PC-3 (cell line): ENCODE measurements around the gene ACTL7B. TPM values are rescaled to one million over a fixed set of nuclear protein-coding genes. Genes with fewer than 3 reads are reported as not detected.
"Not testable (repeated sequence)": the region's sequence is repeated elsewhere in the genome, so short reads cannot be mapped to it uniquely, and the experiment has no call there.

Experiments
- ATAC-seq: fragments of 200-7000 bp; cut with Tn5 transposase; 2 replicates; pipeline ENCODE4 v1.9.1; 2020; ENCODE audit warnings: mild to moderate bottlenecking, moderate library complexity
- BruUV-seq: library from RNA; stranded (reverse); fragments of 400-500 nt; replicated peaks from 2 replicates; lab custom pipeline; 2021; lab: Mats Ljungman, UMichigan
- CTCF ChIA-PET: fragments of 300-600 bp; sonication (Branson Sonifier 250); formaldehyde crosslinking; loops from one replicate; lab custom pipeline; 2022; ENCODE audit warnings: antibody characterized with exemption; lab: Charles Lee
- POLR2A ChIA-PET: fragments of 300-600 bp; sonication (Branson Sonifier 250); formaldehyde crosslinking; loops from one replicate; lab custom pipeline; 2022; ENCODE audit warnings: antibody characterized with exemption; ENCODE audit not compliant: unreplicated experiment; lab: Charles Lee
- DNase-seq: peaks from one replicate; pipeline ENCODE4 v3.0.0-alpha.2; 2015
- H2AFZ ChIP-seq: fragments of 300-600 bp; sonication (generic); 2 replicates; pipeline ENCODE4 v1.6.0; 2016; ENCODE audit warnings: antibody characterized with exemption, low read length
- H3F3A ChIP-seq: fragments of 300-600 bp; sonication (generic); one replicate; pipeline ENCODE4 v1.6.0; 2017; ENCODE audit warnings: antibody characterized with exemption, low read length, control low read depth, mild to moderate bottlenecking; ENCODE audit not compliant: unreplicated experiment
- H3K27ac ChIP-seq: fragments of 300-600 bp; sonication (generic); 2 replicates; pipeline ENCODE4 v1.5.1; 2016; ENCODE audit warnings: mild to moderate bottlenecking, low read length
- H3K27me3 ChIP-seq: fragments of 300-600 bp; sonication (generic); 2 replicates; pipeline ENCODE4 v1.6.1; 2016; ENCODE audit warnings: low read length, mixed read lengths
- H3K36me3 ChIP-seq: fragments of 300-600 bp; sonication (generic); 2 replicates; pipeline ENCODE4 v1.6.1; 2016; ENCODE audit warnings: low read depth, mixed run types, low read length, mixed read lengths
- H3K4me1 ChIP-seq: fragments of 300-600 bp; sonication (generic); 2 replicates; pipeline ENCODE4 v1.5.1; 2016; ENCODE audit warnings: low read length; ENCODE audit not compliant: insufficient read depth
- H3K4me2 ChIP-seq: fragments of 300-600 bp; sonication (generic); 2 replicates; pipeline ENCODE4 v1.6.0; 2016; ENCODE audit warnings: low read length
- H3K4me3 ChIP-seq: fragments of 300-600 bp; sonication (generic); 2 replicates; pipeline ENCODE4 v1.5.1; 2016; ENCODE audit warnings: mild to moderate bottlenecking, low read length, mixed read lengths
- H3K79me2 ChIP-seq: fragments of 300-600 bp; sonication (generic); 2 replicates; pipeline ENCODE4 v1.6.1; 2017; ENCODE audit warnings: low read length, mixed read lengths
- H3K9ac ChIP-seq: fragments of 300-600 bp; sonication (generic); 2 replicates; pipeline ENCODE4 v1.6.0; 2016; ENCODE audit warnings: mild to moderate bottlenecking, low read length
- H3K9me2 ChIP-seq: fragments of 300-600 bp; sonication (generic); replicated peaks from 2 replicates; pipeline ENCODE4 v1.6.1; 2016; ENCODE audit warnings: mixed run types, low read length, mixed read lengths
- H3K9me3 ChIP-seq: fragments of 300-600 bp; sonication (generic); 2 replicates; pipeline ENCODE4 v1.6.1; 2016; ENCODE audit warnings: low read length, mixed read lengths
- H4K20me1 ChIP-seq: fragments of 300-600 bp; sonication (generic); 2 replicates; pipeline ENCODE4 v1.6.1; 2016; ENCODE audit warnings: low read length, mixed read lengths
- EZH2 ChIP-seq: fragments of 300-600 bp; sonication (generic); IDR thresholded peaks from one replicate; pipeline ENCODE4 v1.6.1; 2017; ENCODE audit warnings: antibody characterized with exemption, mild to moderate bottlenecking, low read length; ENCODE audit not compliant: unreplicated experiment
- EZH2phosphoT487 ChIP-seq: fragments of 300-600 bp; sonication (generic); IDR thresholded peaks from 2 replicates; pipeline ENCODE4 v1.6.1; 2018; ENCODE audit warnings: mild to moderate bottlenecking, antibody characterized with exemption, low read length, borderline replicate concordance
- intact Hi-C: fragments of 100-400 bp; cut with micrococcal nuclease; formaldehyde crosslinking; loops from 2 replicates; pipeline ENCODE4 v1.9.0; 2023
- total RNA-seq: library from RNA; depleted of rRNA; stranded (reverse); fragments of >200 nt; gene quantifications from 2 replicates; pipeline ENCODE4 v1.2.3, GENCODE V29; 2014
- TF ChIP-seq, protein P1 (sequence below): fragments of 300-600 bp; sonication (generic); conservative IDR thresholded peaks from 2 replicates; pipeline ENCODE4 v1.5.1; 2017; ENCODE audit warnings: antibody characterized with exemption, low read depth, mild to moderate bottlenecking, low read length

ACTL7B gene
- total RNA-seq, 1 experiment from 2014 or later = not detected

DNA sequence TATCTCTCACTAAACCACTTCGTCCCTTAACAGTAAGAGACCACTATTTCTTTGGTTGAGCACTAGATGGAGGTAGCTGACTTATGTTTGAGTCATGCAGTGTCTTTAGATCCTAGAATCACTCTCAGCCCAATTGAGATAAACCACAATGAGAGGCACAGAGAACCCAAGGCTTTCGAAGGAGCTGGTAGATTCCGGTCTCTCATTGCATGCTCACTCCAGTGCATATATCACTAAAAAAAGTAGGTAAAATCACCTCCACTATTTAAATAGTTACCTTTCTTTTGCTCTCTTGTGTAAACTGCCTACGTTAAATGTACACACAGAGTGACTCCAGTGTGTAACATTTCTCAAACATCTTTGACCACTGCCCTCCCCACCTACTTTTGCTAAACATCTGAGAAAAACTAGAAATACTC lies 33.9 kb upstream of the ACTL7B start:
- ChIA-PET POLR2A (no interaction called here), CTCF (interaction anchor here (0.5 kb wide), 1 partner anchor 22 kb away, joined by 3 read pairs; no protein-coding TSS in a partner anchor)
- Histone ChIP-seq H3K4me1 (peaks cover 17% of the 10 kb centered on the region), H3K27ac (no peak overlapping the region), H3K36me3 (peaks cover 21% of the 10 kb centered on the region), H3K4me3 (no peak overlapping the region), H3K4me2 (no peak overlapping the region), H3K9me2 (no peaks in the 10 kb centered on the region), H4K20me1 (no peaks in the 10 kb centered on the region), H3K79me2 (no peaks in the 10 kb centered on the region), H3F3A (no peaks in the 10 kb centered on the region), H3K27me3 (no peaks in the 10 kb centered on the region), H3K9me3 (no peaks in the 10 kb centered on the region), H2AFZ (no peak overlapping the region), H3K9ac (no peak overlapping the region)
- intact Hi-C loops = no loop called here
- TF ChIP-seq, protein P1, sequence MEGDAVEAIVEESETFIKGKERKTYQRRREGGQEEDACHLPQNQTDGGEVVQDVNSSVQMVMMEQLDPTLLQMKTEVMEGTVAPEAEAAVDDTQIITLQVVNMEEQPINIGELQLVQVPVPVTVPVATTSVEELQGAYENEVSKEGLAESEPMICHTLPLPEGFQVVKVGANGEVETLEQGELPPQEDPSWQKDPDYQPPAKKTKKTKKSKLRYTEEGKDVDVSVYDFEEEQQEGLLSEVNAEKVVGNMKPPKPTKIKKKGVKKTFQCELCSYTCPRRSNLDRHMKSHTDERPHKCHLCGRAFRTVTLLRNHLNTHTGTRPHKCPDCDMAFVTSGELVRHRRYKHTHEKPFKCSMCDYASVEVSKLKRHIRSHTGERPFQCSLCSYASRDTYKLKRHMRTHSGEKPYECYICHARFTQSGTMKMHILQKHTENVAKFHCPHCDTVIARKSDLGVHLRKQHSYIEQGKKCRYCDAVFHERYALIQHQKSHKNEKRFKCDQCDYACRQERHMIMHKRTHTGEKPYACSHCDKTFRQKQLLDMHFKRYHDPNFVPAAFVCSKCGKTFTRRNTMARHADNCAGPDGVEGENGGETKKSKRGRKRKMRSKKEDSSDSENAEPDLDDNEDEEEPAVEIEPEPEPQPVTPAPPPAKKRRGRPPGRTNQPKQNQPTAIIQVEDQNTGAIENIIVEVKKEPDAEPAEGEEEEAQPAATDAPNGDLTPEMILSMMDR = 0 out of 2 replicates have a peak, but pooled peaks have one; percentile 15
- no peak for TF ChIP-seq EZH2
- BruUV-seq = no TSS peak
- ATAC-seq (peak; percentile 49; the same call in 1 of the 2 replicates), DNase-seq (no peak)

DNA sequence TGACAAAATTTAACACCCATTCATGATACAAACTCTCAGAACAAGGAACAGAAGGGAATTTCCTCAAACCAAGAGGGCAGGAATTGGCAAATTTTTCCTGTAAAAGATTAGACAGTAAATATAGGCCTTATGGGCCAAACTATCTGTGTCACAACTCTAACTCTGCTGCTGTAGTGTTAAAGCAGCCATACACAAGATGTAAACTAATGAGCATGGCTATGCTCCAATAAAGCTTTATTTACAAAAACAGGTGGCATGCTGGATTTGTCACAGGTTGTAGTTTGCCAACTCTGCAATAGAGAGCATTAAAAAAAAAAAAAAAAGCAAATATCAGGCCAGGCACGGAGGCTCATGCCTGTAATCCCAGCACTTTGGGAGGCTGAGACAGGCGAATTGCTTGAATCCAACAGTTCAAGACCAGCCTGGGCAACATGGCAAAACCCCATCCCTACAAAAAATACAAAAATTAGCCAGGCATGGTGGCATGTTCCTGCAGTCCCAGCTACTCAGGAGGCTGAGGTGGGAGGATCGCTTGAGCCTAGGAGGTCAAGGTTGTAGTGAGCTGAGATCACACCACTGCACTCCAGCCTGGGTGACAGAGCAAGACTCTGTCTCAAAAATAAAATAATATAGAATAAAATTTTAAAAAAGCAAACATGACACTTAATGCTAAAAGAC lies 30.9 kb upstream of the ACTL7B start:
- H3K9me2 ChIP-seq, H3K9me3 ChIP-seq, H3K4me3 ChIP-seq, H3K27me3 ChIP-seq, H3K9ac ChIP-seq, H3F3A ChIP-seq, POLR2A ChIA-PET, H4K20me1 ChIP-seq, H2AFZ ChIP-seq, BruUV-seq, H3K79me2 ChIP-seq, intact Hi-C loops: not testable (repeated sequence)
- Histone ChIP-seq H3K36me3 (peaks cover 23% of the 10 kb centered on the region), H3K4me1 (peaks cover 17% of the 10 kb centered on the region), H3K27ac (peak overlapping the region; percentile 22; the same call in 1 of the 2 replicates), H3K4me2 (peak overlapping the region; percentile 7; the same call in 1 of the 2 replicates)
- DNase-seq (peak; percentile 30), ATAC-seq (peak; percentile 38)
- CTCF ChIA-PET = interaction anchor here (0.6 kb wide), 1 partner anchor 1405 kb away, joined by 4 read pairs; no protein-coding TSS in a partner anchor

DNA sequence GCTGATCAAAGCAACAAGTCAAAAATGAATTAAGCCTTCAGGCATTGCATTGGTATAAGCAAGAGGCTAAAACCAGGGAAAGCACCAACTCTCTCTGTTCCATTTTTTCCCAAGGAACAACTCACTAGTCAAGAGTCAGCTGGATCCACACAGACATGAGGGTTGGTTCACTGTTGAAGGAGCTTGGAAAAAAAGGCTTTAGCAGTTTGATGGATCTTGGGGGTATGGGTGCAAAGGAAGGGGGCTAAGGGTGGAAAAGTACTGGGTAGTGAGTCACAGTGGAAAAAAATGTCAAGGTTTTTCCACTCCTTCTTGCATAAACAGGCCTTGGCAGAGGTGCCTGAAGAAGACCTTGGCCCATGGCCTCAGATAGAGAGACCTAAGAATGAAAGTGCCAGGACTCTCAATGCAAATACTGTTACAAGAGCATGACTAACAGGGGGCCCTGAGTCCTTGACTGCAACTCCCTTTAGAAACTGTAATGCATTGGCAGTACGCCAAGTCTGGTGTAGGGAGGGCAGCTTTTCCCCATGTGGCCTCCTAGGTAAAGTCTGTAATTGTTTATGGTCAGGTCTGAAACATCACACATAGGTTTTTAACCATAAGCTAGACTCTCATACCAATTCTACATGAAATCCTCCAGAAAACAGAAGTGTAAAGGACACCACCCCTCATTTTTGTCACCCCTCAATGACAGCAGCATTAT lies 30.0 kb upstream of the ACTL7B start:
- no peaks in the 10 kb centered on the region for H3K27me3 ChIP-seq
- H3F3A ChIP-seq = no peaks in the 10 kb centered on the region
- peak; percentile 80 for DNase-seq
- H4K20me1 ChIP-seq = no peaks in the 10 kb centered on the region
- peak overlapping the region; percentile 22; the same call in 1 of the 2 replicates for H3K4me2 ChIP-seq
- H3K9ac ChIP-seq = no peak overlapping the region
- no TSS peak for BruUV-seq
- no peaks in the 10 kb centered on the region for H3K9me3 ChIP-seq
- no peaks in the 10 kb centered on the region for H3K79me2 ChIP-seq
- ChIA-PET CTCF (interaction anchor here (0.6 kb wide), 1 partner anchor 1405 kb away, joined by 4 read pairs; no protein-coding TSS in a partner anchor), POLR2A (no interaction called here)
- no peak overlapping the region for H3K4me3 ChIP-seq
- peak overlapping the region; percentile 52 for H3K27ac ChIP-seq
- intact Hi-C loops = no loop called here
- peaks cover 16% of the 10 kb centered on the region for H3K36me3 ChIP-seq
- no peak overlapping the region for H2AFZ ChIP-seq
- no peaks in the 10 kb centered on the region for H3K9me2 ChIP-seq
- TF ChIP-seq EZH2phosphoT487 = no peak
- H3K4me1 ChIP-seq = peaks cover 17% of the 10 kb centered on the region
- ATAC-seq = peak; percentile 81
